ENCODE measurements around the gene PRR16.

DNA sequence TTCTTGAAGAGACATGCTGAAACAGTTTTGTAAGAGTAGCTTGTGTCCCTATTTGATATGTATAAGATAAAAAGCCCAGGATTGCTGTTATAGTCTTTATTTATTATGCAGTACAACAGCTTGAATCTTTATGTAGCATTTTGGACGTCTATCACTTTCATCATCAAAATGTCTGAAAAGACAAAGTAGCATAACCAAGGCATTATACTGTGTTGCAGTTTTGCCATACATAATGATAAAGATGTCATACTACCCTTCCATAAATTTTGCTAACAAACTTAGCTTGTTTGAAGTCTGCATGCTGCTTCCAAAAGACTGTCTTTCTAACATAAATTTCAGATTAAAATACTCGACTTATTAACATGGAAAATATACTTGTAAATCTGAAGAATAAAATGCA, 127.8 kb downstream of the PRR16 start:
- TF ChIP-seq POLR2AphosphoS5 (IDR thresholded peaks at IDR 0.05; ENCODE audit: low read depth, low read length), result no peak
- TF ChIP-seq POLR2A (IDR thresholded peaks at IDR 0.05; ENCODE audit: low read depth, low read length), result no peak
- TF ChIP-seq TAF1 (IDR thresholded peaks at IDR 0.05; ENCODE audit: low read depth, low read length), result no peak
